Aortic smooth muscle cell (primary cell): Measurements from ENCODE around the gene OR2G6. TPM values are rescaled to one million over a fixed set of nuclear protein-coding genes. Genes with fewer than 3 reads are reported as not detected.

ENCODE experiments used
- total RNA-seq: library from RNA; depleted of rRNA; stranded (reverse); fragments of >200 nt; gene quantifications from 2 replicates; pipeline ENCODE4 v1.2.3, GENCODE V29; 2014

OR2G6 gene
- total RNA-seq = not detected in 2 replicates

DNA sequence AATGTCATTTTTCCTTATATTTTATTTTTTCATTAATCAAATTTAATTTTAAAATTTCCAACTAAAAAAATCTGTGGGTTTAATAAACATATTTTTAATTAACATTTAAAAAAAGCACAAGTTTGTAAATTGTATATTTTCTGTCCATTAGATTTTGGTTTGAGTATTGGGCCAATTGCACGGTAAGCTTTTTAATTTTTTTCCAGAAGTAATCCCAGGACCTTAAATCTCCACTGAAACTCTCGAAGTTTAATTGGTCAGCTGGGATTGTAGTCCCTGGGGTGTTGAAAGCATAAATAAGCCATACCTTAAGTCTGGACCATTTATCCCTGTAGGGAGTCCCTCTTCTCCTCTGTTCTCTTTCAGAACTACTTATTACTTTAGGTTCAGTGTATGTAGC is at the start of gene OR2G6:
TSS of gene OR2G6 (plus strand) at position 301 of the 400 bp plus-strand sequence. CDS start 13,574 bp downstream, outside the sequence.

DNA sequence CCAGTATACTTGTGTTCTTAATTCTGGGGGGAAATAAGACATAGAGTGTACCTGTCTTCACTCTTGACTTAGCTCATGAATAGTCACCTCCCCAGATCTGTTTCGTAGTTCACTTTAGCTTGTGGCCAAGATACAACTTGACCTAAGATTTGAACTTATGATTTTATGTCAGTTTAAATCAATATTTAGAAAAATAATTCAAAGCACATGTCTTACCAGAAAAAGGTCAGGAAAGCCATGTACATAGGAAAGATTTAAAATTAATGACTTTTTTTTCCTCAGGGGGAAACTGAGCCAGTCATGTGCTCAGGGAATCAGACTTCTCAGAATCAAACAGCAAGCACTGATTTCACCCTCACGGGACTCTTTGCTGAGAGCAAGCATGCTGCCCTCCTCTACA is 34.8 kb upstream of the OR2G6 start, which contains the start of gene OR2T3:
TSS of gene OR2T3 (plus strand) at position 301 of the 400 bp plus-strand sequence. CDS start at position 301, 0 bp downstream.

DNA sequence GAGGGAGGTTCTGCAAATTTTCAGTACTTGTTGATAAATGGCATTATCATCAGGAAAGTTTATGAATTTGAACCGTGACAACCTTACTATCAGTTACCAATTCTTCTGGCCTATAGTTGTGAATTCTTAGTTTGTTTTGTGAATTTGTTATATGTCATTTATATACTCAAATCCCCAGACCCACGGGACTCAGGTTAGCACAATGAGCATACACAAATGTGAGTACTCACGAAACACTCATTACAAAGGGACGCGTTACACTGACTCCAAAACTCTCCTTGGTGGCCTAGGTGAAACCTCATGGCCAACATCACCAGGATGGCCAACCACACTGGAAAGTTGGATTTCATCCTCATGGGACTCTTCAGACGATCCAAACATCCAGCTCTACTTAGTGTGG is 19.6 kb upstream of the OR2G6 start, which contains the start of gene OR2T5:
TSS of gene OR2T5 (plus strand) at position 301 of the 400 bp plus-strand sequence. CDS start at position 301, 0 bp downstream.

DNA sequence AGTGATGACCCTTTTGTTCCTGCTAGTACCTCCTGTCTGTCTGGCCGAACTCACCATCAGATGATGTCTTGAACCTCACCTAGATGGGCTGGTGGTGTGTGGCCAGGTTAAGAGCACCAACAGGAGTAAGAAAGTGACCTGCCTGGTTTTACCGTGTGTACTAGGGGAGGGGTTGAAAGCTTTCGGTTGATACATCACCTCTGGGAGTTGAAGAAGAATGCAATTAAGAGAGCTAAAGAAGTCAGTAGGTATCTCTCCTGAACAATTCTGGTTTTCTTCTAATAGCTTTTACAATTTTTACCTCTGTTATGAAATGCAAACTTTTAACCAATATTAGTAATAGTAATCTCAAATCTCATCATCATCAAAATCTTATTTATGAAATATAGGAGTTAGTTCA is 54.8 kb downstream of the OR2G6 start, which contains the start of gene OR2T29:
TSS of gene OR2T29 (minus strand) at position 101 of the 400 bp plus-strand sequence. CDS start 3,281 bp downstream, outside the sequence.

DNA sequence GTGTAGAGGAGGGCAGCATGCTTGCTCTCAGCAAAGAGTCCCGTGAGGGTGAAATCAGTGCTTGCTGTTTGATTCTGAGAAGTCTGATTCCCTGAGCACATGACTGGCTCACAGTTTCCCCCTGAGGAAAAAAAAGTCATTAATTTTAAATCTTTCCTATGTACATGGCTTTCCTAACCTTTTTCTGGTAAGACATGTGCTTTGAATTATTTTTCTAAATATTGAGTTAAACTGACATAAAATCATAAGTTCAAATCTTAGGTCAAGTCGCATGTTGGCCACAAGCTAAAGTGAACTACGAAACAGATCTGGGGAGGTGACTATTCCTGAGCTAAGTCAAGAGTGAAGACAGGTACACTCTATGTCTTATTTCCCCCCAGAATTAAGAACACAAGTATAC is 66.8 kb downstream of the OR2G6 start, which contains the start of gene OR2T34:
TSS of gene OR2T34 (minus strand) at position 101 of the 400 bp plus-strand sequence. CDS start at position 101, 0 bp downstream.

Other genes starting within 250 kb of the OR2G6 start
- not detected in 2 replicates for gene OR2T33, start 230.1 kb upstream of the OR2G6 start, total RNA-seq
- not detected in 2 replicates for gene OR2T12, start 204.6 kb upstream of the OR2G6 start, total RNA-seq
- gene OR2M7, start 183.5 kb upstream of the OR2G6 start, total RNA-seq = not detected in 2 replicates
- gene OR14C36, start 159.3 kb upstream of the OR2G6 start, total RNA-seq = not detected in 2 replicates
- not detected in 2 replicates for gene OR2T4, start 146.4 kb upstream of the OR2G6 start, total RNA-seq
- gene OR2T6, start 132.3 kb upstream of the OR2G6 start, total RNA-seq = not detected in 2 replicates
- not detected in 2 replicates for gene OR2T1, start 105.0 kb upstream of the OR2G6 start, total RNA-seq
- not detected in 2 replicates for gene OR2T2, start 62.4 kb upstream of the OR2G6 start, total RNA-seq
- gene OR2T3, start 34.7 kb upstream of the OR2G6 start, total RNA-seq = not detected in 2 replicates
- not detected in 2 replicates for gene OR2T5, start 19.5 kb upstream of the OR2G6 start, total RNA-seq
- gene OR2T29, start 54.7 kb downstream of the OR2G6 start, total RNA-seq = 0.06 TPM in 1 of 2 replicates, not detected in the other
- not detected in 2 replicates for gene OR2T34, start 66.7 kb downstream of the OR2G6 start, total RNA-seq
- gene OR2T10, start 89.6 kb downstream of the OR2G6 start, total RNA-seq = not detected in 2 replicates
- not detected in 2 replicates for gene OR2T11, start 127.0 kb downstream of the OR2G6 start, total RNA-seq
- not detected in 2 replicates for gene OR2T35, start 137.2 kb downstream of the OR2G6 start, total RNA-seq
- not detected in 2 replicates for gene OR2T27, start 147.5 kb downstream of the OR2G6 start, total RNA-seq
- gene OR14I1, start 194.7 kb downstream of the OR2G6 start, total RNA-seq = not detected in 2 replicates
- gene LYPD8, start 247.7 kb downstream of the OR2G6 start, total RNA-seq = not detected in 2 replicates